Measurements from ENCODE around the gene NEGR1.

The NEGR1 gene

GRCh38 chr1:72009173-72010093, 272.9 kb downstream of the NEGR1 start:
- no peak for DNase-seq (ENCODE audit: low read depth)
- no peak for TF ChIP-seq CTCF (conservative IDR thresholded peaks at IDR 0.05; ENCODE audit: low read depth, low read length)
- H3K4me3 ChIP-seq (ENCODE audit: low read depth, low read length), result no peak overlapping the region

GRCh38 chr1:72007312-72007711, 275.0 kb downstream of the NEGR1 start:
- DNase-seq (ENCODE audit: low read depth), result no peak
- no peak for TF ChIP-seq CTCF (conservative IDR thresholded peaks at IDR 0.05; ENCODE audit: low read depth, low read length)
- no peak overlapping the region for H3K4me3 ChIP-seq (ENCODE audit: low read depth, low read length)

GRCh38 chr1:72006092-72006491, 276.2 kb downstream of the NEGR1 start:
- TF ChIP-seq CTCF (conservative IDR thresholded peaks at IDR 0.05; ENCODE audit: low read depth, low read length), result no peak
- no peak overlapping the region for H3K4me3 ChIP-seq (ENCODE audit: low read depth, low read length)
- no peak for DNase-seq (ENCODE audit: low read depth)

- TF ChIP-seq CTCF (conservative IDR thresholded peaks at IDR 0.05; ENCODE audit: low read depth, low read length), result no peak
- H3K4me3 ChIP-seq (ENCODE audit: low read depth, low read length), result no peak overlapping the region
- DNase-seq (ENCODE audit: low read depth), result no peak
Observed at GRCh38 chr1:72003092-72003491, 279.2 kb downstream of the NEGR1 start.

GRCh38 chr1:72000809-72001208, 281.5 kb downstream of the NEGR1 start:
- no peak overlapping the region for H3K4me3 ChIP-seq (ENCODE audit: low read depth, low read length)
- DNase-seq (ENCODE audit: low read depth), result no peak
- no peak for TF ChIP-seq CTCF (conservative IDR thresholded peaks at IDR 0.05; ENCODE audit: low read depth, low read length)

- no peak for DNase-seq (ENCODE audit: low read depth)
- no peak for TF ChIP-seq CTCF (conservative IDR thresholded peaks at IDR 0.05; ENCODE audit: low read depth, low read length)
- H3K4me3 ChIP-seq (ENCODE audit: low read depth, low read length), result no peak overlapping the region
Observed at GRCh38 chr1:71994646-71995045, 287.7 kb downstream of the NEGR1 start.

- H3K4me3 ChIP-seq (ENCODE audit: low read depth, low read length), result no peak overlapping the region
- no peak for DNase-seq (ENCODE audit: low read depth)
- TF ChIP-seq CTCF (conservative IDR thresholded peaks at IDR 0.05; ENCODE audit: low read depth, low read length), result no peak
Observed at GRCh38 chr1:71987181-71987580, 295.2 kb downstream of the NEGR1 start.

Data from choroid plexus epithelial cell (primary cell).